Caco-2 (cell line): ENCODE data around the gene SMAD2. TPM values are rescaled to one million over a fixed set of nuclear protein-coding genes. Genes with fewer than 3 reads are reported as not detected.

Experiments
- BruUV-seq: library from RNA; stranded (reverse); fragments of 400-500 nt; replicated peaks from 2 replicates; lab custom pipeline; 2021; lab: Mats Ljungman, UMichigan
- CTCF ChIA-PET: fragments of 300-600 bp; sonication (Branson Sonifier 250); formaldehyde crosslinking; loops from one replicate; lab custom pipeline; 2022; ENCODE audit warnings: antibody characterized with exemption; lab: Charles Lee
- POLR2A ChIA-PET: fragments of 300-600 bp; sonication (Branson Sonifier 250); formaldehyde crosslinking; loops from one replicate; lab custom pipeline; 2022; ENCODE audit warnings: antibody characterized with exemption; lab: Charles Lee
- DNase-seq, 2 experiments: peaks; one replicate each; pipeline versions ENCODE4 v3.0.0 to v3.0.0-alpha.2; 2020 to 2022
- H3K27me3 ChIP-seq: replicated peaks from 2 replicates; pipeline ENCODE4 v1.6.0; 2011; ENCODE audit warnings: low read length; ENCODE audit not compliant: control insufficient read depth, insufficient read depth
- H3K36me3 ChIP-seq: 2 replicates; pipeline ENCODE4 v1.5.1; 2011; ENCODE audit warnings: low read length; ENCODE audit not compliant: control insufficient read depth, insufficient read depth
- H3K4me1 ChIP-seq: fragments of 250-450 bp; sonication (Bioruptor Pico); 2 replicates; pipeline ENCODE4 v1.5.1; 2020; ENCODE audit warnings: mild to moderate bottlenecking
- H3K4me3 ChIP-seq: 2 replicates; pipeline ENCODE4 v1.5.1; 2011; ENCODE audit warnings: low read depth, mild to moderate bottlenecking, control low read depth, low read length
- H3K9me3 ChIP-seq: fragments of 250-450 bp; sonication (Bioruptor Pico); 2 replicates; pipeline ENCODE4 v1.5.1; 2020; ENCODE audit warnings: mild to moderate bottlenecking, moderate library complexity
- H3K27ac Mint-ChIP-seq: one replicate; pipeline ENCODE4 v1.8.0; 2022; ENCODE audit warnings: mixed read lengths; ENCODE audit not compliant: unreplicated experiment
- H3K27me3 Mint-ChIP-seq: one replicate; pipeline ENCODE4 v1.8.0; 2022; ENCODE audit warnings: mixed read lengths; ENCODE audit not compliant: insufficient read depth, unreplicated experiment
- H3K36me3 Mint-ChIP-seq: one replicate; pipeline ENCODE4 v1.8.0; 2022; ENCODE audit warnings: mild to moderate bottlenecking, mixed read lengths; ENCODE audit not compliant: insufficient read depth, unreplicated experiment
- H3K4me1 Mint-ChIP-seq: one replicate; pipeline ENCODE4 v1.8.0; 2022; ENCODE audit warnings: low read depth, mixed read lengths; ENCODE audit not compliant: unreplicated experiment
- H3K4me3 Mint-ChIP-seq: one replicate; pipeline ENCODE4 v1.8.0; 2022; ENCODE audit warnings: mild to moderate bottlenecking, moderate library complexity, mixed read lengths; ENCODE audit not compliant: unreplicated experiment
- H3K9me3 Mint-ChIP-seq: one replicate; pipeline ENCODE4 v1.8.0; 2022; ENCODE audit warnings: mixed read lengths; ENCODE audit not compliant: unreplicated experiment
- intact Hi-C: fragments of 100-400 bp; cut with micrococcal nuclease; formaldehyde crosslinking; loops from one replicate; pipeline ENCODE4 v1.10.0; 2022; ENCODE audit not compliant: unreplicated experiment
- total RNA-seq: library from RNA; stranded (reverse); gene quantifications from 2 replicates; pipeline ENCODE4 v1.2.3, GENCODE V29; 2022
- TF ChIP-seq, protein P1 (sequence below), 2 experiments: fragments of 200-600 bp in 1 of 2; IDR thresholded peaks; 1 replicate in 1 of 2; 2 replicates in 1 of 2; pipeline versions ENCODE4 v1.5.1 to v1.8.0; 2011 to 2022; ENCODE audit warnings: antibody characterized with exemption in 1 of 2, control low read depth in 1 of 2, inconsistent platforms in 1 of 2, low read depth in 1 of 2, low read length in 1 of 2, mild to moderate bottlenecking in 1 of 2, moderate library complexity in 1 of 2; ENCODE audit not compliant: insufficient read depth in 1 of 2, severe bottlenecking in 1 of 2, unreplicated experiment in 1 of 2

The SMAD2 gene
- total RNA-seq, 1 experiment from 2014 or later: 53.5 TPM

DNA sequence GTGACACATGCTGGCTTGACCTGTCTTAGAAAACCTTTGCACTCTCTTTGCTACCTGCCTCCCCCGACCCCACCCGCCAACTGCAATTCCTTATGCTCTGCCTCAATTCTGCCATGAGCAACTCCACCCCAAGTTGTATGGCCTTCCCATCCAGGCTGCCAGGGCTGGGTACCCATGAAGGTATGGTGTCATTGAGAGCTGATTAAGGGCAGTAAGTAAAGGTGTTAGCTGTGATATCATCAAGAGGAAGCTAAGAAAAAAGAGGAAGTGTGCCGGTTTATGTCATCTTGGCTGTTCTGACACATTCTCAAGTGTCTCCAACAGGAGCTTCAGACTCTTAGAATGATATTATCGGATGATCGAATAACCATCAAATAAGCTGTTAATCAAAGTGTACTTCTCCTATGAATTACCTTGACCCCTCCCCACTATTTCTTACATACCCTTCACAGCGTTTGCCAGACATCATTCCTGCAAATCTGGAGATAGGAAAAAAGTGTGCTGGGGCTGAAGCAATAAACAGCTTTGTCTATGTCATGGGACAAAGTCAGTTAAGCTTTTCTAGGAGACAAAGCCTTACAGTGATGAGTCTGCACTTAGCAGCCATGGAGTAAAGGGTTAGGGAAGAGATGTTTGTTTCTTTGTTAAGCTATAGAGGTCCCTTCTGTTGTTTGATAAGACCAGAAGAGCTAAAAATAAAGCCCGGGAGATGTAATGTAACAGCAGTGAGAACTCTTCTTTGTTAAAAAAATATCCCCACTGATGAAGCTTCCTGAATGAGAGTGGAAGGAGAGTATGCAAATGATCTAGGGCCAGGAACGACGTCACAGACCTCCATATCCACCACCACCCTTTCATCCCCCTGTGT, 40.4 kb upstream of the SMAD2 start:
- ChIA-PET POLR2A (no interaction called here), CTCF (no interaction called here)
- no TSS peak for BruUV-seq

DNA sequence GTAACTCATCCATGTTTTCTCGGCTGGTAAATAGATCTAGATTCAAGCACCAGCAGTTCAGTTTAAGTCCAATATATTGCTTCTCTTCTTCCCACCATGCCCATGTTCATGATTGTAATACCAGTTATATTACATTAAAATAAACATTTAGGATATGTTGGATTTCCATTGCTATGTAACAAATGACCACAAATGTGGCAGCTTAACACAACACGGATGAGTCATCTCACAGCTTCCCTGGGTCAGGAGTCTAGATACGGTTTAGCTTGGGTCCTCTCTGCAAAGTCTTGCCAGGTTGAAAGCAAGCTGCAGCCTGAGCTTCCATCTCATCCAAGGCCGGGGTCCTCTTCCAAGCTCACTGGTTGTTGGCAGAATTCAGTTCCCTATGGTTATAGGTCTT, 39.4 kb upstream of the SMAD2 start:
- Mint-ChIP-seq H3K36me3 (peaks cover 5% of the 10 kb centered on the region), H3K4me3 (no peak overlapping the region), H3K4me1 (peaks cover 6% of the 10 kb centered on the region), H3K9me3 (no peaks in the 10 kb centered on the region), H3K27ac (no peak overlapping the region), H3K27me3 (no peaks in the 10 kb centered on the region)
- Histone ChIP-seq H3K9me3 (peaks cover 5% of the 10 kb centered on the region), H3K36me3 (no peaks in the 10 kb centered on the region), H3K4me1 (peaks cover 15% of the 10 kb centered on the region; the same call in 1 of the 2 replicates), H3K27me3 (no peaks in the 10 kb centered on the region), H3K4me3 (no peak overlapping the region)
- TF ChIP-seq, protein P1, sequence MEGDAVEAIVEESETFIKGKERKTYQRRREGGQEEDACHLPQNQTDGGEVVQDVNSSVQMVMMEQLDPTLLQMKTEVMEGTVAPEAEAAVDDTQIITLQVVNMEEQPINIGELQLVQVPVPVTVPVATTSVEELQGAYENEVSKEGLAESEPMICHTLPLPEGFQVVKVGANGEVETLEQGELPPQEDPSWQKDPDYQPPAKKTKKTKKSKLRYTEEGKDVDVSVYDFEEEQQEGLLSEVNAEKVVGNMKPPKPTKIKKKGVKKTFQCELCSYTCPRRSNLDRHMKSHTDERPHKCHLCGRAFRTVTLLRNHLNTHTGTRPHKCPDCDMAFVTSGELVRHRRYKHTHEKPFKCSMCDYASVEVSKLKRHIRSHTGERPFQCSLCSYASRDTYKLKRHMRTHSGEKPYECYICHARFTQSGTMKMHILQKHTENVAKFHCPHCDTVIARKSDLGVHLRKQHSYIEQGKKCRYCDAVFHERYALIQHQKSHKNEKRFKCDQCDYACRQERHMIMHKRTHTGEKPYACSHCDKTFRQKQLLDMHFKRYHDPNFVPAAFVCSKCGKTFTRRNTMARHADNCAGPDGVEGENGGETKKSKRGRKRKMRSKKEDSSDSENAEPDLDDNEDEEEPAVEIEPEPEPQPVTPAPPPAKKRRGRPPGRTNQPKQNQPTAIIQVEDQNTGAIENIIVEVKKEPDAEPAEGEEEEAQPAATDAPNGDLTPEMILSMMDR (IDR thresholded peaks at IDR 0.05; ENCODE audit: insufficient read depth in 1 of 2, low read depth in 1 of 2, low read length in 1 of 2, severe bottlenecking in 1 of 2, unreplicated experiment in 1 of 2): no peak
- ChIA-PET CTCF (no interaction called here), POLR2A (no interaction called here)
- DNase-seq: no peak
- no TSS peak for BruUV-seq
- intact Hi-C loops: no loop called here

More for the DNA sequence above, 40.4 kb upstream of the SMAD2 start:
- Histone ChIP-seq H3K4me3 (no peak overlapping the region), H3K36me3 (no peaks in the 10 kb centered on the region), H3K9me3 (peaks cover 5% of the 10 kb centered on the region), H3K4me1 (peaks cover 15% of the 10 kb centered on the region; the same call in 1 of the 2 replicates), H3K27me3 (no peaks in the 10 kb centered on the region)
- intact Hi-C loops: no loop called here
- Mint-ChIP-seq H3K27ac (no peak overlapping the region), H3K4me1 (peaks cover 9% of the 10 kb centered on the region), H3K9me3 (no peaks in the 10 kb centered on the region), H3K36me3 (peaks cover 5% of the 10 kb centered on the region), H3K27me3 (no peaks in the 10 kb centered on the region), H3K4me3 (no peak overlapping the region)
- TF ChIP-seq, protein P1 (IDR thresholded peaks at IDR 0.05; ENCODE audit: insufficient read depth in 1 of 2, low read depth in 1 of 2, low read length in 1 of 2, severe bottlenecking in 1 of 2, unreplicated experiment in 1 of 2): no peak
- DNase-seq: no peak

- Mint-ChIP-seq H3K9me3 (no peaks in the 10 kb centered on the region), H3K27me3 (no peaks in the 10 kb centered on the region), H3K27ac (peak overlapping the region; percentile 71), H3K4me1 (peaks cover 6% of the 10 kb centered on the region), H3K36me3 (no peaks in the 10 kb centered on the region), H3K4me3 (no peak overlapping the region)
- peaks cover 15% of the 10 kb centered on the region; the same call in 1 of the 2 replicates for H3K4me1 ChIP-seq
- no peaks in the 10 kb centered on the region for H3K36me3 ChIP-seq
- H3K9me3 ChIP-seq: peaks cover 5% of the 10 kb centered on the region
- ChIA-PET POLR2A (no interaction called here), CTCF (no interaction called here)
- H3K27me3 ChIP-seq: no peaks in the 10 kb centered on the region
- TF ChIP-seq, protein P1 (IDR thresholded peaks at IDR 0.05; ENCODE audit: insufficient read depth in 1 of 2, low read depth in 1 of 2, low read length in 1 of 2, severe bottlenecking in 1 of 2, unreplicated experiment in 1 of 2): no peak
- H3K4me3 ChIP-seq: no peak overlapping the region
- intact Hi-C loops: no loop called here
- BruUV-seq: no TSS peak
- DNase-seq: no peak
These were observed 38.3 kb upstream of the SMAD2 start for GRCh38 chr18:47968721-47969120.
